ENCODE results near the gene PDCD11.

The PDCD11 gene

GRCh38 chr10:103419101-103419500 lies 22.7 kb downstream of the PDCD11 start:
- DNase-seq (ENCODE audit: low read depth) = no peak
- no peak overlapping the region for H3K4me3 ChIP-seq (ENCODE audit: low read length)
- no peak for TF ChIP-seq CTCF (conservative IDR thresholded peaks at IDR 0.05; ENCODE audit: low read depth, low read length)

GRCh38 chr10:103423748-103424147 lies 27.3 kb downstream of the PDCD11 start:
- no peak for TF ChIP-seq CTCF (conservative IDR thresholded peaks at IDR 0.05; ENCODE audit: low read depth, low read length)
- DNase-seq (ENCODE audit: low read depth) = no peak
- no peak overlapping the region for H3K4me3 ChIP-seq (ENCODE audit: low read length)

- no peak for TF ChIP-seq CTCF (conservative IDR thresholded peaks at IDR 0.05; ENCODE audit: low read depth, low read length)
- no peak for DNase-seq (ENCODE audit: low read depth)
- no peak overlapping the region for H3K4me3 ChIP-seq (ENCODE audit: low read length)
These were observed 31.4 kb downstream of the PDCD11 start for GRCh38 chr10:103427866-103428265.

GRCh38 chr10:103428989-103429643 lies 32.7 kb downstream of the PDCD11 start:
- DNase-seq (ENCODE audit: low read depth) = no peak
- no peak for TF ChIP-seq CTCF (conservative IDR thresholded peaks at IDR 0.05; ENCODE audit: low read depth, low read length)
- no peak overlapping the region for H3K4me3 ChIP-seq (ENCODE audit: low read length)

GRCh38 chr10:103429647-103430046 lies 33.2 kb downstream of the PDCD11 start:
- DNase-seq (ENCODE audit: low read depth) = no peak
- no peak overlapping the region for H3K4me3 ChIP-seq (ENCODE audit: low read length)
- no peak for TF ChIP-seq CTCF (conservative IDR thresholded peaks at IDR 0.05; ENCODE audit: low read depth, low read length)

GRCh38 chr10:103431902-103432301 lies 35.5 kb downstream of the PDCD11 start:
- TF ChIP-seq CTCF (conservative IDR thresholded peaks at IDR 0.05; ENCODE audit: low read depth, low read length) = no peak
- no peak overlapping the region for H3K4me3 ChIP-seq (ENCODE audit: low read length)
- no peak for DNase-seq (ENCODE audit: low read depth)

- DNase-seq (ENCODE audit: low read depth) = no peak
- no peak overlapping the region for H3K4me3 ChIP-seq (ENCODE audit: low read length)
- TF ChIP-seq CTCF (conservative IDR thresholded peaks at IDR 0.05; ENCODE audit: low read depth, low read length) = no peak
These were observed 37.4 kb downstream of the PDCD11 start for GRCh38 chr10:103433858-103434257.
